ENCODE data around the gene ANKMY1. TPM values are rescaled to one million over a fixed set of nuclear protein-coding genes. Genes with fewer than 3 reads are reported as not detected.

The ANKMY1 gene
- total RNA-seq, 4 donors from 2014 or later = 11.7 to 30.5 (median 15.3) TPM

GRCh38 chr2:240500561-240501423 is 57.0 kb downstream of the ANKMY1 start:
- no peak for TF ChIP-seq CTCF (IDR thresholded peaks at IDR 0.05; ENCODE audit: low read depth)

GRCh38 chr2:240499309-240500301 is 58.2 kb downstream of the ANKMY1 start:
- TF ChIP-seq CTCF (IDR thresholded peaks at IDR 0.05; ENCODE audit: low read depth) = no peak

GRCh38 chr2:240498958-240499260 is 58.9 kb downstream of the ANKMY1 start:
- no peak for TF ChIP-seq CTCF (IDR thresholded peaks at IDR 0.05; ENCODE audit: low read depth)

- TF ChIP-seq CTCF (IDR thresholded peaks at IDR 0.05; ENCODE audit: low read depth) = no peak
Observed at GRCh38 chr2:240498171-240498957, 59.4 kb downstream of the ANKMY1 start.

GRCh38 chr2:240494194-240494793 is 63.5 kb downstream of the ANKMY1 start:
- TF ChIP-seq CTCF (IDR thresholded peaks at IDR 0.05; ENCODE audit: low read depth) = no peak

- TF ChIP-seq CTCF (IDR thresholded peaks at IDR 0.05; ENCODE audit: low read depth) = no peak
Observed at GRCh38 chr2:240491483-240491882, 66.3 kb downstream of the ANKMY1 start.
